GM18868 (cell line): ENCODE measurements around the gene FAM83B.
"Not testable (repeated sequence)": the region's sequence is repeated elsewhere in the genome, so short reads cannot be mapped to it uniquely, and the experiment has no call there.

ENCODE experiments used
- ATAC-seq: cut with Tn5 transposase; IDR thresholded peaks from one replicate; pipeline ENCODE4 v1.9.1; 2021; ENCODE audit warnings: mild to moderate bottlenecking, moderate library complexity; ENCODE audit not compliant: unreplicated experiment

The FAM83B gene

DNA sequence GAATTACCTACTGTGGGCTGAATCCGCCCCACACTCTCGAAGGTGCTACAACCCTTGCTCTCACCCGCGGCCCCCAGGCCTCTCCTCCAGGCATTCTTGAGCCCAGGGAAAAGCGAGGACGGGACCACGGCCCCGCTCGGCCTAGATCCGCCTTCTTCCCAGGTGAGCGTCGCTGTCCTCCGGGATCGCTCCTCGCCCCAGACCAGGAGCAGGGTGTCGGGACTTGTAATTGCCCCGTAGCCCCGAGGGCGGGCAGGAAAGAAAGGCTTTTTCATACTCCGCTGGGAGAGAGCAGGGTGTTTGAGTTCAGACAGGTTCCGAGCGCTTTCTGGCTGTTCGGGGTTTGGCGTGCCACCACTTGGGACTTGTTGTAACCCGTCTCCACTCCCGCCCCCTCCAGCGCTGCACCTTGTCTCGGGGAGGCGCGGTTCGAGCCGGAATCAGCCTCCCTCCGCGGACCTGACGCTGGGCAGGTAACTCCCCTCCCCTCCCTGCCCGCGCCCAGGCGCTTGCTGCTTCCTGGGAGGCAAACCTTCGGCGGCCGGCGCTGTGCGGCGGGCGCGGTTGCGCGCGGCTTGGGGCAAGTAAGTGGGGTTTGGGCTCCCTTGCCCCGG lies at the start of gene FAM83B:
TSS of gene FAM83B (plus strand) at position 529 of the 614 bp plus-strand sequence. CDS start 23,476 bp downstream, outside the sequence.
- ATAC-seq: no peak

- not testable (repeated sequence) for ATAC-seq
These were observed 49.7 kb upstream of the FAM83B start for GRCh38 chr6:54796918-54797317.

GRCh38 chr6:54800050-54800600 lies 46.4 kb upstream of the FAM83B start:
- ATAC-seq: no peak

DNA sequence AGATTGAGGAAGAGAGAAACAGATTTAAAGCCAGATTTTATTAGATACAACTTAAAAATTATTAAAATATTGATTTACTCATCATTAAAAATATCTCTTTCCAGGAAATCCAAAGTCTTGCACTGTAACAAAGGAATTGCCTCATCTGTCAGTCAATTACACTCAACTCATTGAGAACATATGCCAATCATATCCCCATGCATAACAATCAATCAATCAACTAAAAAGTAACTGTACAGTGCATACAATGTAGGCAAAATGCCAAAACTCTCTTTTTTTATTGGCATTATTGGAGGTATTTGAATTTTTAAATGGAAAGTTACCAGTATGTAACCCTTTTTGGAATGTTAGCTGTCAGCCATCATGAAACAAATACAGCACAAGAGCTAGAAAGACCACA lies 45.3 kb upstream of the FAM83B start:
- ATAC-seq: no peak

DNA sequence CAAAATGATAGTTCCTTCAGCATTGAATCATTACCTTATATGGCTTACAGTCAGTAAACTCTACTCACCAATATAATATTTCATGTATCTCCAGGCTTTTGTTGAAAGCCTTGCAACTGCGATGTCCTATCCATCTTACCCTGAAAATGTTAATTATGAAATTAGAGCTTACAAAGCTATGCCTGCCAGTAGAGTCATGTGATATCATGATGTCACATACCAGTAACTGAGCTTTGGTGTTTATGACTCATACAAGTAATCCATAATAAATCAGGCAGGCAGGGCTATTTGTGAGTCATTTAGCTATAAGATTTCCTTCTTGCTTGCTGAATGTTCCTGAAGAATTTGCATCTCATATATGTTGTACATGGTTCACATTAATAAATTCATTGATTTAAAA lies 44.9 kb upstream of the FAM83B start:
- no peak for ATAC-seq

DNA sequence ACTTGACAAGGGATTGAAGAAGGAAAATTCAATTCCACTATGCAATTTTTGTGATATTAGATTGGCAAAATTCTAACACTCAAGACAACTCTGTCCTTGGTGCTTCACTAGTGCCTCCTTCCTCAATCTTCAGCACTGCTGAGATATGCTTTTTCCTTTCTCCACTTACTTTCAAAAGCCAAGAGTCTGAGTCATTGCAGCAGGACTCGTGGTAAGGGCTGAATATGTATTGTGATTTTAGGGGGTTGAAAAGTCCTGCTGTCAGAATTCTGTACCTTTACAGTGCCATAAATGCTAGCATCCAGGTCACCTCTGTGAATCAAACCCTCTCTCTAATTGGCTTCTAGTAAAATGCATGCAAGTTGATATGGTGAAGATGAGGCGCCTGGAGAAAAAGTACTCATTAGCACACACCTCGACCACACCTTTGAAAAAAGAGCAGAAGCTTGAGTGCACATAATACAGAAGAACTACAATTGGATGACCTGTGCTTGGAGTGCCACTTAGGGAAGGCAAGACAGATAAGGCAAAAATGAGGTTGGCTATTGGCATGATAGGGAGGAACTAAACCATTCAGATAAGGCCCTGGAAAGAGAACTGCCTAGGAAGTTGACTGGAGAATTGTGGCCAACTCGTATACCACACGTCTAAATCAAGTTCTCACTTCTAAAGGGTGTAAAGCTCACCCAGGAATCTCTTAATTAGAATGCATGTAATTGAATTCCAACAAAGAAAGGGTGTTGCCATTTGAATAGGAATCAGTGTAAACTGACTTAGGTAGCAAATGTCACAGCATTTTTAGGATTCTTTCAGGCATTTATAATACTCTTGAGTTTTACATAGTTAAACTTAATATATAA lies 43.6 kb upstream of the FAM83B start:
- ATAC-seq: no peak

DNA sequence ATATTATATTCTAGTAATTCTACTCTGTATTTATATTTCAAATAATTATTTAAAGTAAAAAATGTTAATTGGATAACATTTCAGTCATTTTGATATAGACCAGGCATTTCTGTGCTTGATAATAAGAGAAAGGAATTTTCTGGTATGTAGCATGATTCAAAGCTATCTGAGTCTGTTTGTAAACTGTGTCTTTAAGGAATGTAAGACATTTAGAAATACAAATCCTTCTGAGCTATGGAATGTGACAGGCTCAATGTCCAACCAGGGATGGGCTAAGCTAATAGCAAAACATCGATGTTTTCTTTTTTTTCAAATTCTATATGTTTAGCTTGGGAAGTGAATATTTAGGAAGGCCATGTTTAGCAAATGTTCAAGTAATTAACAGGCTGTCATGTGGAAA lies 41.5 kb upstream of the FAM83B start:
- no peak for ATAC-seq

DNA sequence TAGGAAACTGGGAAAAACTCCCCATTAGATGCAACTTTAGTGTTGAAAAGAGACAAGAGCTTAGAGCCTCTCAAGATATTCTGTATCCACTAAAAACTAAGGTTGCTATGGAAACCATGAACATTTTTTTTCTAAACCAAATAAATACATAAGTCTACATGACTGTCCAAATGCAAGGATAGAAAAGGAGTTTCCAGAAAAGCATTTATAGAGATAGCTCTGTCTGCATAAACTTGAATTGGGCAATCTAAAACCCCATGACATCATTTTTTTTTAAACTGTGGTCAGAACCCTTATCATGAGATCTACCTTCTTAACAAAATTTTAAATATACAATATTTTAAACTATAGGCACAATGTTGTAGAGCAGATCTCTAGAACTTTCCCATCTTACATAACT lies 36.4 kb upstream of the FAM83B start:
- no peak for ATAC-seq

- no peak for ATAC-seq
These were observed 32.7 kb upstream of the FAM83B start for GRCh38 chr6:54813892-54814291.

- ATAC-seq: no peak
These were observed 29.3 kb upstream of the FAM83B start for GRCh38 chr6:54817236-54817635.

GRCh38 chr6:54817834-54818233 lies 28.7 kb upstream of the FAM83B start:
- ATAC-seq: no peak

GRCh38 chr6:54824225-54824624 lies 22.3 kb upstream of the FAM83B start:
- not testable (repeated sequence) for ATAC-seq

GRCh38 chr6:54827010-54827409 lies 19.6 kb upstream of the FAM83B start:
- no peak for ATAC-seq

DNA sequence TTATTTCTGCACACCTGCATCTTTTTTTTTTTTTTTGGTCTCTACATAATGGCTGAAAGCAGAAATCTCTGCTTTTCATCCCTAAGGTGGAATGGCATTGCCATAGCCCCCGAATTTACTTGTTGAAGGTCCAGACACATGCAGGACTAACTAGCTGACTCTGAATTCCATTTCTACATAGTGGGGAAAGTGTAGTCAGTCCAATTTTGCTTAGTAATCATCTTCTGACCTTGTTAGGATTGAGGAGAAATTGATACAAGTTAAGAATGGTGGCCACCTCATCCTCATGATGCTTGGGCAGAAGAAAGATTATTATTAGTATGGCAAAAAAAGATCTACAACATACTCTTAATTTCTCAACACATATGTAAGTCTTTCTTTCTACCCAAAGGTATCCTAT lies 16.4 kb upstream of the FAM83B start:
- no peak for ATAC-seq

DNA sequence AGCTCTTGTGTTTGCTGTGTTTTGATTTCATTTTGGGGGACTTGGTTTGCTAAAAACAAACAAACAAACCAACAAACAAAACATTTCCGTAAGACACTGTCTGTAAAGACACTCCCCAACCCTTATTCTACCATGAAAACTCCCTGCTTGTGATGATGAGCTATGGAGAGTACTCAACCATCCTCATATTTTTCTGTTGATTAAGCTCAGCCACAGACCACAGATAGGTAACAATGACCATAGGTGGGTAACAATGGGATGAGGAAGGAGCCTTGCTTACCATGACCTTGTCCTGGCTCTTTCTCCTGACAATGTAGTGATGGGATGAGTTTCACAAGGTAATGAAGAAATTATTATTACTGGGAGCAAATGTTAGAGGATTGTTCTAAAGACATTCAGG lies 11.4 kb upstream of the FAM83B start:
- no peak for ATAC-seq

DNA sequence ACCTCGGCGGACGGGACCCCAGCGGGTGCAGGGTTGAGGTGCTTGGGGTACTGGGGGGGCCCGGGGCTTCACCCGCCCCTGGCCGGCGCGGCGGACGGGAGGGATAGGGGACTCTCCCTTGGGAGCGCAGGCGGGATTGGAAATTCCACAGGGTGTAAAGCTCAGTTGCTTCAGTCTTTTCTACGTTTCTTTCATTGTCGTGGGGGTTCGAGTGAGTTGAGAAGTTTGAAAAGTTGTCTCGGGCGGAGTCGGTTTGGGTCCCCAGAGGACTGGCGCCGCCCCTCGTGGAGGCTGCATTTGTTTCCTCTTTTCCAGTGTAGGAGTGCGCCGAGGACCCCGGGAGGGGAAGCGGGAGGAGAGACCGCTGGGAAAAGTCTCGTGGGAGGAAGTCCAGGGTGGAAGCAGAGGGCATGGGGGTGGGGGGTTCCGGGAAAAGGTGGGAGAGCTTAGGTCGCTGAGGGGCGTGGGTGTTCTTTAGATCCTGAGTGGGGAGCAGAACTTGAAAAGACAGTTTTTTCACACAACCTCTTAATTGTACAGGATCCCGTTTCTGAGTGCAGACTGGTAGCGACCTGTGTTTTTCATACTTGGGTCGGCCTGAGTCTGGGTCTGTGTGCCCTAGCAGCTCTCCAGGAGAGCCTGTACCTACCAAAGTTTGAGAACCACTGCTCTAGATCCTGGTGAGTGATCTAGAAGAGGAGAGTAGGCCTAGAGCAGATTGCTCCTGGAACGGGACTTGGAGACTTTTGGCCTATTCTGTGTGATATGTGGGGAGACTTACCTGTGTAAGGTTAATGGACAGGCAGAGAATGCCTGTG lies 495 bp downstream of the FAM83B start:
- no peak for ATAC-seq

GRCh38 chr6:54847799-54848597 lies 1.4 kb downstream of the FAM83B start:
- ATAC-seq: no peak

- no peak for ATAC-seq
These were observed 3.5 kb downstream of the FAM83B start for GRCh38 chr6:54850114-54850513.

DNA sequence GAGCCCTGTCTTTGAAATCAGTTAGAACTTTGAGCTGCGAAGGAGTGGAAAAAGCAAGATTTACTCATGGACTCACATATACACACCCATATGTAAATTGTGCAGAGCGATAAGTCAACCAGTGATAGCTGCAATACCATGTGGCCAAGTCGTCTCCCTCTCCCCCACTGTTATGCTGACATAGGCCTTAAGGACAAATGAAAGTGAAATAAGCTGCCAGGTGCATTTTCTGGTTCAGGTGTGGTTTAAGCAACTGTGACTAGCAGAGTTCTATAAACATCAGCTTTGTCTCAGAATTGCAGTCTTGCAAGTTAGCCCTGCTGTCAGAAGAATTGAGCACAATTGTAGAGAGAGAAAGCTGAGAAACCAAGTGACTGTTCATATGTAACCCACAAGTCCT lies 9.6 kb downstream of the FAM83B start:
- ATAC-seq: peak; percentile 46

GRCh38 chr6:54860132-54860531 lies 13.6 kb downstream of the FAM83B start:
- ATAC-seq: no peak
